Activated T-cell treated with anti-CD3 and anti-CD28 coated beads, Interleukin-2, amount 50 U/mL, for 24 hours (primary cell): ENCODE data around the gene FILIP1L.

Experiments used
- DNase-seq: peaks from one replicate; pipeline ENCODE4 v3.0.0-alpha.2; 2020
- H3K27ac Mint-ChIP-seq: 2 replicates; pipeline ENCODE4 v1.8.0; 2020; ENCODE audit warnings: mild to moderate bottlenecking, mixed read lengths
- H3K27me3 Mint-ChIP-seq: 2 replicates; pipeline ENCODE4 v1.8.0; 2020; ENCODE audit warnings: mixed read lengths
- H3K36me3 Mint-ChIP-seq: 2 replicates; pipeline ENCODE4 v1.8.0; 2020; ENCODE audit warnings: low read depth, mixed read lengths
- H3K4me1 Mint-ChIP-seq: 2 replicates; pipeline ENCODE4 v1.8.0; 2020; ENCODE audit warnings: low read depth, mixed read lengths
- H3K4me3 Mint-ChIP-seq: 2 replicates; pipeline ENCODE4 v1.8.0; 2020; ENCODE audit warnings: mild to moderate bottlenecking, moderate library complexity, mixed read lengths
- H3K9me3 Mint-ChIP-seq: 2 replicates; pipeline ENCODE4 v1.8.0; 2020; ENCODE audit warnings: mixed read lengths

FILIP1L gene

GRCh38 chr3:100114413-100115030 is at the start of gene FILIP1L:
Gene FILIP1L, minus strand, starts transcription at chr3:100114501.
- Mint-ChIP-seq H3K27me3 (no peaks in the 10 kb centered on the region), H3K27ac (no peak within 1 kb of the TSS), H3K36me3 (peaks cover 15% of the 10 kb centered on the region), H3K4me1 (no peaks in the 10 kb centered on the region), H3K9me3 (no peaks in the 10 kb centered on the region), H3K4me3 (no peak within 1 kb of the TSS)
- no peak for DNase-seq

- no peaks in the 10 kb centered on the region for H3K9me3 Mint-ChIP-seq
- DNase-seq = no peak
- no peak overlapping the region for H3K4me3 Mint-ChIP-seq
- peaks cover 7% of the 10 kb centered on the region for H3K4me1 Mint-ChIP-seq
- peaks cover 80% of the 10 kb centered on the region for H3K36me3 Mint-ChIP-seq
- H3K27me3 Mint-ChIP-seq = no peaks in the 10 kb centered on the region
- no peak overlapping the region for H3K27ac Mint-ChIP-seq
Measured at GRCh38 chr3:100163787-100164186, 49.5 kb upstream of the FILIP1L start.

GRCh38 chr3:100160521-100160920 is 46.2 kb upstream of the FILIP1L start:
- Mint-ChIP-seq H3K36me3 (peaks cover 83% of the 10 kb centered on the region), H3K4me1 (peaks cover 7% of the 10 kb centered on the region), H3K27ac (no peak overlapping the region), H3K9me3 (peaks cover 8% of the 10 kb centered on the region), H3K27me3 (no peaks in the 10 kb centered on the region), H3K4me3 (no peak overlapping the region)
- DNase-seq = no peak

GRCh38 chr3:100159331-100160153 is 45.2 kb upstream of the FILIP1L start:
- no peak overlapping the region for H3K4me3 Mint-ChIP-seq
- H3K27me3 Mint-ChIP-seq = no peaks in the 10 kb centered on the region
- H3K9me3 Mint-ChIP-seq = peaks cover 15% of the 10 kb centered on the region
- peaks cover 7% of the 10 kb centered on the region for H3K4me1 Mint-ChIP-seq
- no peak overlapping the region for H3K27ac Mint-ChIP-seq
- DNase-seq = no peak
- H3K36me3 Mint-ChIP-seq = peaks cover 83% of the 10 kb centered on the region

- DNase-seq = no peak
- Mint-ChIP-seq H3K4me1 (peaks cover 7% of the 10 kb centered on the region), H3K4me3 (no peak overlapping the region), H3K9me3 (peaks cover 15% of the 10 kb centered on the region), H3K27ac (no peak overlapping the region), H3K36me3 (peaks cover 82% of the 10 kb centered on the region), H3K27me3 (no peaks in the 10 kb centered on the region)
Measured at GRCh38 chr3:100158918-100159330, 44.6 kb upstream of the FILIP1L start.

- H3K27ac Mint-ChIP-seq = no peak overlapping the region
- H3K36me3 Mint-ChIP-seq = peaks cover 87% of the 10 kb centered on the region
- peaks cover 20% of the 10 kb centered on the region for H3K9me3 Mint-ChIP-seq
- H3K27me3 Mint-ChIP-seq = no peaks in the 10 kb centered on the region
- H3K4me3 Mint-ChIP-seq = no peak overlapping the region
- no peak for DNase-seq
- H3K4me1 Mint-ChIP-seq = peaks cover 7% of the 10 kb centered on the region
Measured at GRCh38 chr3:100157685-100158084, 43.4 kb upstream of the FILIP1L start.

- H3K36me3 Mint-ChIP-seq = peaks cover 89% of the 10 kb centered on the region
- H3K9me3 Mint-ChIP-seq = peaks cover 23% of the 10 kb centered on the region
- peaks cover 11% of the 10 kb centered on the region for H3K4me1 Mint-ChIP-seq
Measured at GRCh38 chr3:100155590-100155989, 41.3 kb upstream of the FILIP1L start.

GRCh38 chr3:100155128-100155527 is 40.8 kb upstream of the FILIP1L start:
- Mint-ChIP-seq H3K4me3 (no peak overlapping the region), H3K9me3 (peaks cover 23% of the 10 kb centered on the region), H3K4me1 (peaks cover 11% of the 10 kb centered on the region), H3K27me3 (no peaks in the 10 kb centered on the region), H3K36me3 (peaks cover 89% of the 10 kb centered on the region), H3K27ac (no peak overlapping the region)
- no peak for DNase-seq

More at GRCh38 chr3:100155590-100155989, 41.3 kb upstream of the FILIP1L start:
- DNase-seq = no peak
- H3K27ac Mint-ChIP-seq = no peak overlapping the region
- H3K27me3 Mint-ChIP-seq = no peaks in the 10 kb centered on the region
- H3K4me3 Mint-ChIP-seq = no peak overlapping the region

GRCh38 chr3:100154171-100154570 is 39.9 kb upstream of the FILIP1L start:
- H3K9me3 Mint-ChIP-seq = peaks cover 23% of the 10 kb centered on the region
- no peak overlapping the region for H3K27ac Mint-ChIP-seq
- H3K4me1 Mint-ChIP-seq = peaks cover 4% of the 10 kb centered on the region
- peaks cover 90% of the 10 kb centered on the region for H3K36me3 Mint-ChIP-seq
- no peaks in the 10 kb centered on the region for H3K27me3 Mint-ChIP-seq
- no peak for DNase-seq
- no peak overlapping the region for H3K4me3 Mint-ChIP-seq

- Mint-ChIP-seq H3K27ac (no peak overlapping the region), H3K4me3 (no peak overlapping the region), H3K27me3 (no peaks in the 10 kb centered on the region), H3K9me3 (peaks cover 18% of the 10 kb centered on the region), H3K4me1 (peaks cover 4% of the 10 kb centered on the region), H3K36me3 (peaks cover 85% of the 10 kb centered on the region)
- no peak for DNase-seq
Measured at GRCh38 chr3:100151024-100151707, 36.9 kb upstream of the FILIP1L start.

- Mint-ChIP-seq H3K9me3 (peaks cover 15% of the 10 kb centered on the region), H3K27me3 (no peaks in the 10 kb centered on the region), H3K36me3 (peaks cover 86% of the 10 kb centered on the region), H3K4me3 (no peak overlapping the region), H3K27ac (peak overlapping the region; percentile 16), H3K4me1 (peaks cover 4% of the 10 kb centered on the region)
- DNase-seq = no peak
Measured at GRCh38 chr3:100150473-100150872, 36.2 kb upstream of the FILIP1L start.

GRCh38 chr3:100149713-100150415 is 35.6 kb upstream of the FILIP1L start:
- no peak for DNase-seq
- H3K4me3 Mint-ChIP-seq = no peak overlapping the region
- H3K4me1 Mint-ChIP-seq = peaks cover 4% of the 10 kb centered on the region
- no peaks in the 10 kb centered on the region for H3K27me3 Mint-ChIP-seq
- H3K36me3 Mint-ChIP-seq = peaks cover 80% of the 10 kb centered on the region
- no peak overlapping the region for H3K27ac Mint-ChIP-seq
- peaks cover 9% of the 10 kb centered on the region for H3K9me3 Mint-ChIP-seq

GRCh38 chr3:100149130-100149529 is 34.8 kb upstream of the FILIP1L start:
- H3K4me1 Mint-ChIP-seq = peaks cover 4% of the 10 kb centered on the region
- H3K27ac Mint-ChIP-seq = no peak overlapping the region
- H3K9me3 Mint-ChIP-seq = peaks cover 9% of the 10 kb centered on the region
- H3K36me3 Mint-ChIP-seq = peaks cover 77% of the 10 kb centered on the region
- DNase-seq = no peak
- no peaks in the 10 kb centered on the region for H3K27me3 Mint-ChIP-seq
- H3K4me3 Mint-ChIP-seq = no peak overlapping the region

- no peak overlapping the region for H3K27ac Mint-ChIP-seq
- H3K36me3 Mint-ChIP-seq = peaks cover 66% of the 10 kb centered on the region
- H3K9me3 Mint-ChIP-seq = peaks cover 15% of the 10 kb centered on the region
- no peaks in the 10 kb centered on the region for H3K4me1 Mint-ChIP-seq
- no peak for DNase-seq
- H3K4me3 Mint-ChIP-seq = no peak overlapping the region
- no peaks in the 10 kb centered on the region for H3K27me3 Mint-ChIP-seq
Measured at GRCh38 chr3:100144255-100144866, 30.1 kb upstream of the FILIP1L start.
